Trophoblast cell (in vitro differentiated cells and primary cell): Measurements from ENCODE around the gene MDM1.

Experiments used
- DNase-seq, 2 donors: peaks; one replicate each; pipeline ENCODE4 v3.0.0-alpha.2; 2016
- H2AFZ ChIP-seq: 2 replicates; pipeline ENCODE4 v1.6.1; 2013; ENCODE audit warnings: low read length, moderate library complexity, mild to moderate bottlenecking; ENCODE audit not compliant: insufficient read depth, poor library complexity
- H2AK5ac ChIP-seq: 2 replicates; pipeline ENCODE4 v1.6.1; 2013; ENCODE audit warnings: mild to moderate bottlenecking, low read length
- H2BK120ac ChIP-seq: 2 replicates; pipeline ENCODE4 v1.6.1; 2013; ENCODE audit warnings: low read length, mild to moderate bottlenecking, moderate library complexity; ENCODE audit not compliant: insufficient read depth, poor library complexity
- H2BK12ac ChIP-seq: 2 replicates; pipeline ENCODE4 v1.6.1; 2013; ENCODE audit warnings: mild to moderate bottlenecking, low read length, moderate library complexity
- H2BK5ac ChIP-seq: 2 replicates; pipeline ENCODE4 v1.6.1; 2013; ENCODE audit warnings: low read length, low read depth, moderate library complexity, mild to moderate bottlenecking; ENCODE audit not compliant: poor library complexity
- H3K14ac ChIP-seq: 2 replicates; pipeline ENCODE4 v1.6.1; 2013; ENCODE audit warnings: mild to moderate bottlenecking, low read length
- H3K18ac ChIP-seq: 2 replicates; pipeline ENCODE4 v1.6.1; 2013; ENCODE audit warnings: mild to moderate bottlenecking, low read length
- H3K23ac ChIP-seq: 2 replicates; pipeline ENCODE4 v1.6.1; 2013; ENCODE audit warnings: low read length
- H3K27ac ChIP-seq: 2 replicates; pipeline ENCODE4 v1.5.1; 2013; ENCODE audit warnings: low read depth, mild to moderate bottlenecking, inconsistent platforms, low read length, moderate library complexity
- H3K27me3 ChIP-seq: 2 replicates; pipeline ENCODE4 v1.6.1; 2013; ENCODE audit warnings: inconsistent platforms, mild to moderate bottlenecking, low read length, moderate library complexity; ENCODE audit not compliant: insufficient read depth
- H3K36me3 ChIP-seq, 2 experiments: 1 replicate in 1 of 2; 2 replicates in 1 of 2; pipeline ENCODE4 v1.6.1; 2013; ENCODE audit warnings: low read length in 2 of 2, mild to moderate bottlenecking in 2 of 2, moderate library complexity in 1 of 2; ENCODE audit not compliant: insufficient read depth in 2 of 2, control insufficient read depth in 1 of 2
- H3K4ac ChIP-seq: 2 replicates; pipeline ENCODE4 v1.6.1; 2013; ENCODE audit warnings: low read depth, mild to moderate bottlenecking, low read length, moderate library complexity
- H3K4me1 ChIP-seq, 2 experiments: 1 replicate in 1 of 2; 2 replicates in 1 of 2; pipeline ENCODE4 v1.6.1; 2013; ENCODE audit warnings: low read length in 2 of 2, mild to moderate bottlenecking in 2 of 2, moderate library complexity in 1 of 2; ENCODE audit not compliant: insufficient read depth in 2 of 2, control insufficient read depth in 1 of 2
- H3K4me2 ChIP-seq: 2 replicates; pipeline ENCODE4 v1.6.1; 2013; ENCODE audit warnings: inconsistent platforms, mild to moderate bottlenecking, low read length, moderate library complexity
- H3K4me3 ChIP-seq: 2 replicates; pipeline ENCODE4 v1.5.1; 2013; ENCODE audit warnings: mild to moderate bottlenecking, low read depth, low read length, inconsistent platforms
- H3K79me1 ChIP-seq: one replicate; pipeline ENCODE4 v1.6.1; 2013; ENCODE audit warnings: low read length
- H3K79me2 ChIP-seq: 2 replicates; pipeline ENCODE4 v1.6.1; 2013; ENCODE audit warnings: low read length, mild to moderate bottlenecking; ENCODE audit not compliant: control insufficient read depth, insufficient read depth, poor library complexity
- H3K9ac ChIP-seq: 2 replicates; pipeline ENCODE4 v1.6.1; 2013; ENCODE audit warnings: mild to moderate bottlenecking, low read length
- H3K9me3 ChIP-seq: 2 replicates; pipeline ENCODE4 v1.6.1; 2013; ENCODE audit warnings: low read depth, mild to moderate bottlenecking, control low read depth, inconsistent platforms, low read length; ENCODE audit not compliant: insufficient read depth
- H4K12ac ChIP-seq: 2 replicates; pipeline ENCODE4 v1.6.1; 2013; ENCODE audit warnings: low read depth, mild to moderate bottlenecking, low read length, moderate library complexity
- H4K8ac ChIP-seq: 2 replicates; pipeline ENCODE4 v1.6.1; 2013; ENCODE audit warnings: low read depth, mild to moderate bottlenecking, low read length, moderate library complexity
- H4K91ac ChIP-seq: one replicate; pipeline ENCODE4 v1.6.1; 2013; ENCODE audit warnings: low read depth, mild to moderate bottlenecking, low read length, moderate library complexity
- WGBS: extraction: QIAGEN DNeasy Blood & Tissue Kit; methylation state at CpG from one replicate; pipeline ENCODE4 v1.1.7; 2013; ENCODE audit warnings: missing lambda C conversion rate; ENCODE audit not compliant: insufficient read length, insufficient coverage; ENCODE audit errors: extremely low coverage; 5-methylcytosine and 5-hydroxymethylcytosine counted together

MDM1 gene

DNA sequence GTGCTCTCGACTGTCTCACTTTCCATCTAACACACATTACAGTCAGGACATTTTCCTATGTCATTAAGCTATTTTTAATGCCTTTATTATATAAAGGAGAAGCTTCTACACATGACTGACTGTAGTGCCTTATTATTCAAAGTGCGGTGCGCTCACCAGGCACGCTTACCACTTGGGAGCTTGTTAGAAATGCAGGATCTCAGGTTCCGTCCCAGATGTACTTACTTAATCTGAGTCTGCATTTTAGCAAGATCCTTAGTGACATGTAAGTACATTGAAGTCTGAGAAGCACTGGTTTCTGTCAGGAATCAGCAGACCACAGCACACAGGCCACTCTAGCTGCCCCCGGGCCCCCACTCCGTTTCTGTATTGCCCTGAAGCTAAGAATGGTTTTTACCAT is 44.7 kb upstream of the MDM1 start:
- H3K79me1 ChIP-seq: peaks cover 1% of the 10 kb centered on the region
- H3K27me3 ChIP-seq: no peaks in the 10 kb centered on the region

GRCh38 chr12:68375756-68376695 is 43.9 kb upstream of the MDM1 start:
- H4K91ac ChIP-seq: no peak overlapping the region
- H3K36me3 ChIP-seq: no peaks in the 10 kb centered on the region
- H3K79me2 ChIP-seq: no peaks in the 10 kb centered on the region
- no peak overlapping the region for H3K4ac ChIP-seq
- peak overlapping the region; percentile 8 for H2BK12ac ChIP-seq
- no peak overlapping the region for H2AK5ac ChIP-seq
- H3K14ac ChIP-seq: no peak overlapping the region
- H4K8ac ChIP-seq: no peak overlapping the region
- no peak overlapping the region for H4K12ac ChIP-seq
- DNase-seq: no peak
- H3K9ac ChIP-seq: no peak overlapping the region
- H2BK120ac ChIP-seq: no peak overlapping the region
- WGBS: no CpG with 5 or more reads among the region's 4 CpGs
- no peaks in the 10 kb centered on the region for H3K27me3 ChIP-seq
- no peak overlapping the region for H3K4me2 ChIP-seq
- H3K4me1 ChIP-seq: peaks cover 17 to 21% of the 10 kb centered on the region in 2 experiments
- H3K23ac ChIP-seq: no peak overlapping the region
- H2BK5ac ChIP-seq: no peak overlapping the region
- peaks cover 2% of the 10 kb centered on the region for H3K9me3 ChIP-seq
- no peak overlapping the region for H2AFZ ChIP-seq
- peaks cover 1% of the 10 kb centered on the region for H3K79me1 ChIP-seq
- H3K4me3 ChIP-seq: no peak overlapping the region
- H3K27ac ChIP-seq: no peak overlapping the region
- H3K18ac ChIP-seq: no peak overlapping the region

More for the DNA sequence above, 44.7 kb upstream of the MDM1 start:
- Histone ChIP-seq H2AFZ (no peak overlapping the region), H3K79me2 (no peaks in the 10 kb centered on the region), H3K9ac (no peak overlapping the region), H3K23ac (no peak overlapping the region), H2BK120ac (no peak overlapping the region), H4K8ac (no peak overlapping the region), H4K91ac (no peak overlapping the region), H3K14ac (no peak overlapping the region), H2BK5ac (no peak overlapping the region), H2AK5ac (no peak overlapping the region), H2BK12ac (no peak overlapping the region), H3K18ac (no peak overlapping the region), H3K4ac (no peak overlapping the region), H3K4me1 (peaks cover 17 to 21% of the 10 kb centered on the region in 2 experiments), H3K4me2 (no peak overlapping the region), H3K4me3 (no peak overlapping the region), H3K27ac (no peak overlapping the region), H3K36me3 (no peaks in the 10 kb centered on the region), H4K12ac (no peak overlapping the region), H3K9me3 (no peaks in the 10 kb centered on the region)
- WGBS: no CpG with 5 or more reads among the region's 7 CpGs
- DNase-seq: no peak

- H3K18ac ChIP-seq: no peak overlapping the region
- no peak overlapping the region for H3K14ac ChIP-seq
- H2BK12ac ChIP-seq: no peak overlapping the region
- H3K79me2 ChIP-seq: no peaks in the 10 kb centered on the region
- no peak overlapping the region for H3K23ac ChIP-seq
- H2AFZ ChIP-seq: no peak overlapping the region
- no peak overlapping the region for H3K9ac ChIP-seq
- H2BK5ac ChIP-seq: no peak overlapping the region
- no peak overlapping the region for H3K4ac ChIP-seq
- H3K9me3 ChIP-seq: peaks cover 2% of the 10 kb centered on the region
- H4K8ac ChIP-seq: no peak overlapping the region
- H4K12ac ChIP-seq: no peak overlapping the region
- no CpG with 5 or more reads among the region's 10 CpGs for WGBS
- H3K79me1 ChIP-seq: peaks cover 1% of the 10 kb centered on the region
- no peak overlapping the region for H2AK5ac ChIP-seq
- H3K27ac ChIP-seq: no peak overlapping the region
- peak in 1 of 2 donors; percentile 38 for DNase-seq
- peaks cover 17 to 21% of the 10 kb centered on the region in 2 experiments for H3K4me1 ChIP-seq
- no peak overlapping the region for H3K4me2 ChIP-seq
- H4K91ac ChIP-seq: no peak overlapping the region
- no peaks in the 10 kb centered on the region for H3K36me3 ChIP-seq
- no peaks in the 10 kb centered on the region for H3K27me3 ChIP-seq
- H2BK120ac ChIP-seq: no peak overlapping the region
- no peak overlapping the region for H3K4me3 ChIP-seq
Measured at GRCh38 chr12:68374307-68374982, 42.3 kb upstream of the MDM1 start.

- H3K4ac ChIP-seq: no peak overlapping the region
- no peak overlapping the region for H3K9ac ChIP-seq
- no peak overlapping the region for H2BK12ac ChIP-seq
- H3K4me1 ChIP-seq: peaks cover 10% of the 10 kb centered on the region in 2 experiments
- no peak overlapping the region for H4K8ac ChIP-seq
- H3K14ac ChIP-seq: no peak overlapping the region
- no peak overlapping the region for H3K4me3 ChIP-seq
- H3K18ac ChIP-seq: no peak overlapping the region
- no peak overlapping the region for H2BK5ac ChIP-seq
- H2AK5ac ChIP-seq: no peak overlapping the region
- H3K23ac ChIP-seq: no peak overlapping the region
- no peak overlapping the region for H2BK120ac ChIP-seq
- H3K27me3 ChIP-seq: no peaks in the 10 kb centered on the region
- H4K12ac ChIP-seq: no peak overlapping the region
- no peaks in the 10 kb centered on the region for H3K36me3 ChIP-seq
- no CpG with 5 or more reads among the region's 3 CpGs for WGBS
- H4K91ac ChIP-seq: no peak overlapping the region
- DNase-seq: no peak
- no peak overlapping the region for H2AFZ ChIP-seq
- peaks cover 2% of the 10 kb centered on the region for H3K9me3 ChIP-seq
- H3K79me2 ChIP-seq: no peaks in the 10 kb centered on the region
- no peaks in the 10 kb centered on the region for H3K79me1 ChIP-seq
- H3K27ac ChIP-seq: no peak overlapping the region
- no peak overlapping the region for H3K4me2 ChIP-seq
Measured at GRCh38 chr12:68370667-68371066, 38.5 kb upstream of the MDM1 start.
